HEK293 (cell line): ENCODE results near the gene ALOX15B.
A peak's percentile ranks its signal among the peaks of the same experiment; 100 is the strongest.

Experiments
- HOXD13 ChIP-seq: sonication (generic); formaldehyde crosslinking; IDR thresholded peaks from 2 replicates; pipeline ENCODE4 v1.8.0; 2022; ENCODE audit warnings: missing genetic modification reagents, borderline replicate concordance
- KLF10 ChIP-seq: fragments of 450-650 bp; IDR thresholded peaks from 2 replicates; pipeline ENCODE4 v1.5.1; 2018; ENCODE audit warnings: missing biosample characterization, mild to moderate bottlenecking, missing genetic modification characterization
- KLF7 ChIP-seq: fragments of 450-650 bp; formaldehyde crosslinking; IDR thresholded peaks from 2 replicates; pipeline ENCODE4 v1.5.1; 2016; ENCODE audit warnings: missing biosample characterization, missing genetic modification characterization, borderline replicate concordance
- OSR2 ChIP-seq: fragments of 450-650 bp; formaldehyde crosslinking; IDR thresholded peaks from 2 replicates; pipeline ENCODE4 v1.5.1; 2016; ENCODE audit warnings: missing biosample characterization, missing genetic modification characterization
- ZNF157 ChIP-seq: fragments of 450-650 bp; formaldehyde crosslinking; IDR thresholded peaks from 2 replicates; pipeline ENCODE4 v1.5.1; 2016; ENCODE audit warnings: missing biosample characterization, missing genetic modification characterization
- ZNF174 ChIP-seq: fragments of 450-650 bp; formaldehyde crosslinking; IDR thresholded peaks from 2 replicates; pipeline ENCODE4 v1.5.0; 2017; ENCODE audit warnings: missing biosample characterization, mild to moderate bottlenecking, missing genetic modification characterization
- ZNF248 ChIP-seq: fragments of 450-650 bp; formaldehyde crosslinking; IDR thresholded peaks from 2 replicates; pipeline ENCODE4 v1.5.1; 2017; ENCODE audit warnings: missing biosample characterization, missing genetic modification characterization
- ZNF391 ChIP-seq: fragments of 450-650 bp; formaldehyde crosslinking; IDR thresholded peaks from 2 replicates; pipeline ENCODE4 v1.5.1; 2016; ENCODE audit warnings: low read depth, missing biosample characterization, missing genetic modification characterization, borderline replicate concordance
- ZNF48 ChIP-seq: fragments of 450-650 bp; formaldehyde crosslinking; IDR thresholded peaks from 2 replicates; pipeline ENCODE4 v1.5.1; 2016; ENCODE audit warnings: missing biosample characterization, missing genetic modification characterization
- ZNF571 ChIP-seq: fragments of 450-650 bp; formaldehyde crosslinking; IDR thresholded peaks from 2 replicates; pipeline ENCODE4 v1.5.0; 2017; ENCODE audit warnings: missing biosample characterization, missing genetic modification characterization
- ZNF658 ChIP-seq: fragments of 450-650 bp; formaldehyde crosslinking; IDR thresholded peaks from 2 replicates; pipeline ENCODE4; 2016; ENCODE audit warnings: missing biosample characterization, missing genetic modification characterization
- ZNF747 ChIP-seq: fragments of 450-650 bp; formaldehyde crosslinking; IDR thresholded peaks from 2 replicates; pipeline ENCODE4 v1.5.1; 2016; ENCODE audit warnings: missing biosample characterization, missing genetic modification characterization
- ZNF776 ChIP-seq: fragments of 450-650 bp; formaldehyde crosslinking; IDR thresholded peaks from 2 replicates; pipeline ENCODE4 v1.5.0; 2017; ENCODE audit warnings: missing biosample characterization, missing genetic modification characterization, borderline replicate concordance
- ZSCAN30 ChIP-seq: fragments of 450-650 bp; IDR thresholded peaks from 2 replicates; pipeline ENCODE4 v1.5.1; 2018; ENCODE audit warnings: missing biosample characterization, mild to moderate bottlenecking, missing genetic modification characterization, moderate library complexity
- TF ChIP-seq, protein P1 (sequence below): fragments of 450-650 bp; formaldehyde crosslinking; IDR thresholded peaks from 2 replicates; pipeline ENCODE4 v1.5.1; 2016; ENCODE audit warnings: missing biosample characterization, missing genetic modification characterization
- TF ChIP-seq, protein P2 (sequence below): fragments of 450-650 bp; formaldehyde crosslinking; IDR thresholded peaks from 2 replicates; pipeline ENCODE4 v1.5.1; 2016; ENCODE audit warnings: missing biosample characterization, missing genetic modification characterization
- TF ChIP-seq, protein P3 (sequence below): fragments of 450-650 bp; formaldehyde crosslinking; IDR thresholded peaks from 2 replicates; pipeline ENCODE4 v1.5.1; 2017; ENCODE audit warnings: missing biosample characterization, missing genetic modification characterization
- TF ChIP-seq, protein P4 (sequence below): fragments of 450-650 bp; formaldehyde crosslinking; IDR thresholded peaks from 2 replicates; pipeline ENCODE4 v1.5.1; 2016; ENCODE audit warnings: missing biosample characterization, missing genetic modification characterization
- TF ChIP-seq, protein P5 (sequence below): fragments of 450-650 bp; formaldehyde crosslinking; IDR thresholded peaks from 2 replicates; pipeline ENCODE4 v1.5.1; 2016; ENCODE audit warnings: missing biosample characterization, missing genetic modification characterization
- TF ChIP-seq, protein P6 (sequence below): fragments of 450-650 bp; formaldehyde crosslinking; IDR thresholded peaks from 2 replicates; pipeline ENCODE4 v1.5.0; 2017; ENCODE audit warnings: missing biosample characterization, missing genetic modification characterization, borderline replicate concordance

The ALOX15B gene

DNA sequence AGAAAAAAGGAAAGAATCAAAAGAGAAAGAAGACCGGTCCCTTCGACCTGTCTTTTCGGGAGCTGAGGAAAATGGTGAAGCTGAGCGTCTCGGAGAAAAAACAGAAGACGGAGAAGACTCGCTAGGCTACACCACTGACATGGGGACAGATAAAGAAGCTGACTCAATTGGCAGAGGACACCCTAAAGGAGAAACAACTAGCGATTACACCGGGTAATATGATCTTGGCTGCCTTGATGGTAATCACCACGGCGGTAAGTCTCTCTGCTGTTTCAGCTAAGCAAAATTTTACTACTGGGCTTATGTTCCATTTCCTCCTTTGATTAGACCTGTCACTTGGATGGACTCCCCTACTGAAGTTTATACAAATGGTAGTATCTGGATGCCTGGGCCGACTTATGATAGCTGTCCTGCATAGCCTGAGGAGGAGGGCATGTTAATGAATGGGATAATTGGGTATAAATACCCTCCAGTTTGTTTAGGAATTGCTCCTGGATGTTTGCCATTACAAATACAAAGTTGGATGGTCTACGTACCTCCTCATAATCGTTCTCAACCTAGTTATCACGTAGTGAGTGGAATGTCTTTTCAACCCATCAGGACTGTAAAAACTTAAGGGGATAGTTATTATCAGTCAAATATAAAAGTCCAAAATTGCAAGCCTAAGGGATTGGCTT, 24.1 kb downstream of the ALOX15B start (continued):
- TF ChIP-seq, protein P1, sequence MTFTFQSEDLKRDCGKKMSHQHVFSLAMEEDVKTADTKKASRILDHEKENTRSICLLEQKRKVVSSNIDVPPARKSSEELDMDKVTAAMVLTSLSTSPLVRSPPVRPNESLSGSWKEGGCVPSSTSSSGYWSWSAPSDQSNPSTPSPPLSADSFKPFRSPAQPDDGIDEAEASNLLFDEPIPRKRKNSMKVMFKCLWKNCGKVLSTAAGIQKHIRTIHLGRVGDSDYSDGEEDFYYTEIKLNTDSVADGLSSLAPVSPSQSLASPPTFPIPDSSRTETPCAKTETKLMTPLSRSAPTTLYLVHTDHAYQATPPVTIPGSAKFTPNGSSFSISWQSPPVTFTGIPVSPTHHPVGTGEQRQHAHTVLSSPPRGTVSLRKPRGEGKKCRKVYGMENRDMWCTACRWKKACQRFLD (tag by site-specific recombination) = no peak
- TF ChIP-seq ZSCAN30 (tag by site-specific recombination) = no peak
- TF ChIP-seq ZNF391 = no peak
- TF ChIP-seq, protein P2, sequence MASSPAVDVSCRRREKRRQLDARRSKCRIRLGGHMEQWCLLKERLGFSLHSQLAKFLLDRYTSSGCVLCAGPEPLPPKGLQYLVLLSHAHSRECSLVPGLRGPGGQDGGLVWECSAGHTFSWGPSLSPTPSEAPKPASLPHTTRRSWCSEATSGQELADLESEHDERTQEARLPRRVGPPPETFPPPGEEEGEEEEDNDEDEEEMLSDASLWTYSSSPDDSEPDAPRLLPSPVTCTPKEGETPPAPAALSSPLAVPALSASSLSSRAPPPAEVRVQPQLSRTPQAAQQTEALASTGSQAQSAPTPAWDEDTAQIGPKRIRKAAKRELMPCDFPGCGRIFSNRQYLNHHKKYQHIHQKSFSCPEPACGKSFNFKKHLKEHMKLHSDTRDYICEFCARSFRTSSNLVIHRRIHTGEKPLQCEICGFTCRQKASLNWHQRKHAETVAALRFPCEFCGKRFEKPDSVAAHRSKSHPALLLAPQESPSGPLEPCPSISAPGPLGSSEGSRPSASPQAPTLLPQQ (tag by site-specific recombination) = no peak
- no peak for TF ChIP-seq ZNF747
- no peak for TF ChIP-seq ZNF157 (tag by site-specific recombination)
- TF ChIP-seq ZNF776 = no peak
- TF ChIP-seq, protein P3, sequence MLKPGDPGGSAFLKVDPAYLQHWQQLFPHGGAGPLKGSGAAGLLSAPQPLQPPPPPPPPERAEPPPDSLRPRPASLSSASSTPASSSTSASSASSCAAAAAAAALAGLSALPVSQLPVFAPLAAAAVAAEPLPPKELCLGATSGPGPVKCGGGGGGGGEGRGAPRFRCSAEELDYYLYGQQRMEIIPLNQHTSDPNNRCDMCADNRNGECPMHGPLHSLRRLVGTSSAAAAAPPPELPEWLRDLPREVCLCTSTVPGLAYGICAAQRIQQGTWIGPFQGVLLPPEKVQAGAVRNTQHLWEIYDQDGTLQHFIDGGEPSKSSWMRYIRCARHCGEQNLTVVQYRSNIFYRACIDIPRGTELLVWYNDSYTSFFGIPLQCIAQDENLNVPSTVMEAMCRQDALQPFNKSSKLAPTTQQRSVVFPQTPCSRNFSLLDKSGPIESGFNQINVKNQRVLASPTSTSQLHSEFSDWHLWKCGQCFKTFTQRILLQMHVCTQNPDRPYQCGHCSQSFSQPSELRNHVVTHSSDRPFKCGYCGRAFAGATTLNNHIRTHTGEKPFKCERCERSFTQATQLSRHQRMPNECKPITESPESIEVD (tag by site-specific recombination) = peak; percentile 64; the same call in 1 of the 2 replicates
- TF ChIP-seq HOXD13 (CRISPR knock-in tag) = no peak
- TF ChIP-seq OSR2 (tag by site-specific recombination) = peak; percentile 95
- TF ChIP-seq ZNF248 = no peak
- no peak for TF ChIP-seq KLF10
- TF ChIP-seq, protein P4, sequence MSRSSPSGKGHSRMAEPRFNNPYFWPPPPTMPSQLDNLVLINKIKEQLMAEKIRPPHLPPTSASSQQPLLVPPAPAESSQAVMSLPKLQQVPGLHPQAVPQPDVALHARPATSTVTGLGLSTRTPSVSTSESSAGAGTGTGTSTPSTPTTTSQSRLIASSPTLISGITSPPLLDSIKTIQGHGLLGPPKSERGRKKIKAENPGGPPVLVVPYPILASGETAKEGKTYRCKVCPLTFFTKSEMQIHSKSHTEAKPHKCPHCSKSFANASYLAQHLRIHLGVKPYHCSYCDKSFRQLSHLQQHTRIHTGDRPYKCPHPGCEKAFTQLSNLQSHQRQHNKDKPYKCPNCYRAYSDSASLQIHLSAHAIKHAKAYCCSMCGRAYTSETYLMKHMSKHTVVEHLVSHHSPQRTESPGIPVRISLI (tag by site-specific recombination) = no peak
- no peak for TF ChIP-seq ZNF48 (tag by site-specific recombination)
- TF ChIP-seq ZNF571 (tag by site-specific recombination) = no peak
- TF ChIP-seq, protein P5, sequence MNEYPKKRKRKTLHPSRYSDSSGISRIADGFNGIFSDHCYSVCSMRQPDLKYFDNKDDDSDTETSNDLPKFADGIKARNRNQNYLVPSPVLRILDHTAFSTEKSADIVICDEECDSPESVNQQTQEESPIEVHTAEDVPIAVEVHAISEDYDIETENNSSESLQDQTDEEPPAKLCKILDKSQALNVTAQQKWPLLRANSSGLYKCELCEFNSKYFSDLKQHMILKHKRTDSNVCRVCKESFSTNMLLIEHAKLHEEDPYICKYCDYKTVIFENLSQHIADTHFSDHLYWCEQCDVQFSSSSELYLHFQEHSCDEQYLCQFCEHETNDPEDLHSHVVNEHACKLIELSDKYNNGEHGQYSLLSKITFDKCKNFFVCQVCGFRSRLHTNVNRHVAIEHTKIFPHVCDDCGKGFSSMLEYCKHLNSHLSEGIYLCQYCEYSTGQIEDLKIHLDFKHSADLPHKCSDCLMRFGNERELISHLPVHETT = peak; percentile 62; the same call in 1 of the 2 replicates
- no peak for TF ChIP-seq ZNF174 (tag by site-specific recombination)
- TF ChIP-seq, protein P6, sequence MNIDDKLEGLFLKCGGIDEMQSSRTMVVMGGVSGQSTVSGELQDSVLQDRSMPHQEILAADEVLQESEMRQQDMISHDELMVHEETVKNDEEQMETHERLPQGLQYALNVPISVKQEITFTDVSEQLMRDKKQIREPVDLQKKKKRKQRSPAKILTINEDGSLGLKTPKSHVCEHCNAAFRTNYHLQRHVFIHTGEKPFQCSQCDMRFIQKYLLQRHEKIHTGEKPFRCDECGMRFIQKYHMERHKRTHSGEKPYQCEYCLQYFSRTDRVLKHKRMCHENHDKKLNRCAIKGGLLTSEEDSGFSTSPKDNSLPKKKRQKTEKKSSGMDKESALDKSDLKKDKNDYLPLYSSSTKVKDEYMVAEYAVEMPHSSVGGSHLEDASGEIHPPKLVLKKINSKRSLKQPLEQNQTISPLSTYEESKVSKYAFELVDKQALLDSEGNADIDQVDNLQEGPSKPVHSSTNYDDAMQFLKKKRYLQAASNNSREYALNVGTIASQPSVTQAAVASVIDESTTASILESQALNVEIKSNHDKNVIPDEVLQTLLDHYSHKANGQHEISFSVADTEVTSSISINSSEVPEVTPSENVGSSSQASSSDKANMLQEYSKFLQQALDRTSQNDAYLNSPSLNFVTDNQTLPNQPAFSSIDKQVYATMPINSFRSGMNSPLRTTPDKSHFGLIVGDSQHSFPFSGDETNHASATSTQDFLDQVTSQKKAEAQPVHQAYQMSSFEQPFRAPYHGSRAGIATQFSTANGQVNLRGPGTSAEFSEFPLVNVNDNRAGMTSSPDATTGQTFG = no peak
- TF ChIP-seq ZNF658 (tag by site-specific recombination) = no peak
- TF ChIP-seq KLF7 (tag by site-specific recombination) = no peak
- TF ChIP-seq, all 188 proteins: peak for 29
